Activated CD4-positive, alpha-beta T cell treated with anti-CD3 and anti-CD28 coated beads, Interleukin-2, amount 50 U/mL, for 16 hours (primary cell): Measurements from ENCODE around the gene PPP2R5C.
A peak's percentile ranks its signal among the peaks of the same experiment; 100 is the strongest.

Source experiments
- DNase-seq: peaks from one replicate; pipeline ENCODE4 v3.0.0-alpha.2; 2020

The PPP2R5C gene

DNA sequence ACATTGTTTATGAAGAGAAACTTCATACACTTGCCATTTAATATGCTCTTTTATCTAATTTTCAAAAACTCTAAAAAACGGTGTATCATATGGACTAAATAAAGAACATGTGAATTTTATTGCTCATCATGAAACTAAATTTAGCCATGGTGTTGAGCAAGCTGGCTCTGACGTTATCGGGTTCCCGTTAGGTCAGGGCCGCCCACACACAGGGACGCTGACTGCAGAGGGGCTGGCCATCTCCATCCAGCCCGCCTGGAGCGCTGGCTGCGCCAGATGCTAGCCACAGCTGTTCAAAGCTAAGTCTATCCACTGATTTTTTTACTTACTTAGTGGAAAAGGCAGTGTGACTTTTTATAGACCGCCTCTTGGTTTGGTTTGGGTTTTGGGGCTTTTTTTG is 166.3 kb downstream of the PPP2R5C start:
- no peak for DNase-seq

DNA sequence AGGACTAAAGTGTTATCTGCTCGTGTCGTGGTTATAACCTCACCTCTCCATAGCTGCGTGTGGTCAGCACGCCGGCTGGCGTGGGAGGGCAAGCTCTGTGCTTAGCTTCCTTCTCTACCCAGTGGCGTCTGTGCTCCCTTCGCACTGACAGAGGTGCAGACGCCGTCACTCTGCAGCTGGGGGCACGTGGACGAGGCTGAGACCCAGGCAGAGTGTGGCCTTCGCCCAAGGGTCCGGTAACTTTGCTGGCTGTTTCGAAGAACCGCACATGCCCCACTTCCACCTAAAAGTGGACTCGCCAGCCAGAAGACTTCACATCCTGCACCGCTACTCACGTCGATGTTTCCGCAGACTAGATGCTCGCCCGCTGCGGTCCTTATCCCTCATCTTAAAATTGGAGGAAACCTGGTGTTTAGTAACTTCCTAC is 166.9 kb downstream of the PPP2R5C start:
- DNase-seq: no peak

DNA sequence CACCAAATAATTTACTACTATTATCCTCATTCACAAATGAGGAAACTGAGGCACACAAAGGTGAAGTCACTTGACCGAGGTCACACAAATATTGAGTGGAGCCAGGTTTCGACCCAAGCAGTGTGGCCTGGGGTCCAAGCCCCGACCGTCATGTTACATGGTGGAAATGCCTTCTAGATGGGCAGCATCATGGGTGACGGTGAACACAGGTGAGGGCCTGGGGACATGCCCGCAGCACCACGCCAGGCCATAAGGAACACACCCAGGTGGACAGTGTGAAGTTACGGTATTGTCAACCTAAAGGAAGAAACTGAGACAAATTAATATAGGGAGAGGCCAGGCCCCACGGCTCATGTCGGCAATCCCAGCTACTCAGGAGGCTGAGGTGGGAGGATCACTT is 167.6 kb downstream of the PPP2R5C start:
- no peak for DNase-seq

DNA sequence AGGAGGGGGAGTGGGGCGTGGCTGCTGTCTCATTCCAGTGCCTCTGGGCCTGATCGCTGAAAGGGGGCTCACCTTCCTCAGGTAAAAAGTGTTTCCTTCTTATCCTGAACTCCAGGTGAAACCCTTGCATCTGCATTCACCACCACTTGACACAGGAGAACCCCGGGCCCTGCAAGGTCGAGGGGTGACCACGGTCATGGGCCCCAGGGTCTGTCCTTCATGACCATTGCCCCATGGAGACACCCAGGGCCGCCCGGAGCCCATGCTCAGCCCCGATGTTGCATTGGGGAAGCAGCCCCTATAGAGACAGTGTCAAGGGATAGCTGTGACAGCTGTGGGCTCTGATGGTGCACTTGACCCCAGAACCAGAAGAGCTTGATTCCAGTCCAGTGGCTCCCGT is 168.4 kb downstream of the PPP2R5C start:
- DNase-seq: no peak

DNA sequence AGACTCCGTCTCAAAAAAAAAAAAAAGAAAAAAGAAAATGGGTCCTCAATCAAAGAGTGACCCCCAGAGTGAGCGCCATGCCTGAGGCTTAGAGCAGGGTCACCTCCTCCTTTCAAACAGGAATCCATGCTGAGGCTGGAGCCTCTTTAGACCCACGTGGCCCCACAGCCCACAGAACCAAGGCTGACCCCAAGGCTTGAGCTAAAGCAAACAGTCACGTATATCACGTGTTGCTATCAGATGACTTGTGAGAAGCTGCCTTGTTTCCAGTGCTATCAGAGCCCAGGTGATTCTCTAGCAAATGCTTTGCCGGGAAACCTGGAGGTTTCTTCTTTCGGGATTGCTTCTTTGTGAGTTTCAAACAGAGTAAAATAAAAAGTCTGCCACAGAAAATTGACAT is 171.2 kb downstream of the PPP2R5C start:
- no peak for DNase-seq

DNA sequence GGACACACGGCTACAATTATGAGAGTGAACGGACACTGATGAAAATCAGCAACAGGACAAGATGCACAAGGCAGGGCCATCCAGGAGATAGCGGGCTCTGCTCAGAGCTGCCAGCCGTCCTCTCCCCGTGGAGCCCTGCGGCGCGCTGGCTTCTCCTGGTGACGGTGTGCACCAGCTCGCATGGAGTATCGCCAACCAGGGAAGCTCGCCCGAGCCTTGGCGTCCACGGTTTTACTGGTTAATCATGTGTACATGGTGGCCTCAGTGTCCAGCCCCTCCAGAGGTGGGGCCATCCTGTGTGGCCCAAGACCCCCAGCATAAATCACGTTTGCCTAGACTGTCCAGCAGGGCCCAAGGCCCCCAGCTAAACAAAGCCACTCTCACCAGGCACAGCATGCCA is 171.7 kb downstream of the PPP2R5C start:
- DNase-seq: no peak

DNA sequence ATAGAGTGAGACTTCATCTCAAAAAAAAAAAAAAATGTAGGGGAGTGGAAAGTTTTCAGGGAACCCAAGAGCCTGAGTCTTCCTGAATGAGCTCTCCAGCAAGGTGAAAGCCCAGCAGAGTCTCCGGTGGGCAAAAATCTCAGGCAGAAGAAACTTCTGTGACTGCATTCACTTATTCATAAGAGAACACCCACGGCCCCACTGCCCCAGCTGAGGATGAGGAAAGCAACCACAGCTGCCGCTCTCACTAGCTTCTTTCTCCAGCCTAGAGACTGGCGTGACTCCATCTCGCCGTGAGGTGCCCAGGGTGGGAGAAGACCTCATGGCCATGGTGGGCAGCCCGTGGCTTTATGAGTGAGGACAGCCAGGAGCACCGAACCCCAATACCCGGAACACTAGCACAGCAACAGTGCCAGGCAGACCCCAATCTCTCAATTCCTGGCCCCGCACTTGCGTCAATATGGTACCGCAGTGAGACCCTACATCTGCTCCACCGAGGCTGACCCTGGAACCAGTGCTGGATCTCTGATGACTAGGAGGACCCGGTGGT is 173.2 kb downstream of the PPP2R5C start:
- DNase-seq: no peak

DNA sequence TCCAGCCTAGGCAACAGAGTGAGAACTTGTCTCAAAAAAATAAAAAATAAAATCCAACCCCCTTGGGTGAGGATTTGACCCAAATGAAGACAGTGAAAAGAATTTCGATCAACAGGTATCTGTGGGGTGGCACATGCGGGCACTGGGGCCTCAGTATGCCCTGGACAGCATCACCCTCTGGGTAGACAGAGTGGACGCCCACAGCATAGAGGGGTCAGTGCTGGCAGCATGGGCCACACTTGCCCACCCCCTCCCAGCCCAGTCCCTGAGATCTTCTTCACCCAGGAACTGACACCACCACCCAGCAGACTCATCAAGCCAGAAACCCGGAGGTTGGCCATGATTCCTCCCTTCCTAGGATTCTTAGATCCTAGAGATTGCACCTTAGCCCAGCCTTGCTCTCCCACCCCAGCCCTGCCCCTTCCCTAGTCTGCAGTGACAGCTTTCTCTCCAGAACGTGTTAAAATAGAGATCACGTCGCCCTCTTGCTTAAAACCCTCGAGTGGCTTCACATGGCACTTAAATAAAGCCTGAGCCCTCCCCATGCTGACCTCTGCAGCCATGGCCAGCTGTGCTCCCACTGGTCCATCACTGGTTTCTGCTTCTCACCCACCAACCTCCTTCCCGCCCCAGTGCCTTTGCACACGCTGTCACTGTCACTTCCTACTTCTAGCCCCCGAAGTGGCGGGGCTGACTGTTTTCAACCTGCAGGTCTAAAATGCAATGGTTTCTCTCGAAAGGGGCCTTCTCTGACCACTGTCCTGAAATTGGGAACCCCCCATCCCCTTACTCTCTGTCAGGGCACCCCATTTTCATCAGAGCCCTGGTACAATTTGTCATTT is 176.6 kb downstream of the PPP2R5C start:
- no peak for DNase-seq

DNA sequence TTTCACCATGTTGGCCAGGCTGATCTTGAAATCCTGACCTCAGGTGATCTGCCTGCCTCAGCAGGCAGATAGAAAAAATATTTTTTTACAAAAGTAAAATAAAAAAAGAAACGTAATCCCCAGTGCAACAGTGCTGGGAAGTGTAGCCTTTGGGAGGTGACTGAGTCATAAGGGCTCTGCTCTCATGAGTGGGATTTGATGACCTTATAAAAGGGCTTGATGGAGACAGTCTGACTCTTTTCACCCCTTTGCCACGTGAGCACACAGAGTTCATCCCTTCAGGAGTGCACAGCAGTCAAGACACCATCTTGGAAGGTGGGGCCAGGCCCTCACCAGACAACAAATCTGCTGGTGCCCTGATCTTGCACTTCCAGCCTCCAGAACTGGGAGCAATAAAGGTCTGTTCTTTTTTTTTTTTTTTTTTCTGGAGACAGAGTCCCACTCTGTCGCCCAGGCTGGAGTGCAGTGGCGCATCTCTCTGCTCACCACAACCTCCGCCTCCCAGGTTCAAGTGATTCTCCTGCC is 178.2 kb downstream of the PPP2R5C start:
- no peak for DNase-seq

DNA sequence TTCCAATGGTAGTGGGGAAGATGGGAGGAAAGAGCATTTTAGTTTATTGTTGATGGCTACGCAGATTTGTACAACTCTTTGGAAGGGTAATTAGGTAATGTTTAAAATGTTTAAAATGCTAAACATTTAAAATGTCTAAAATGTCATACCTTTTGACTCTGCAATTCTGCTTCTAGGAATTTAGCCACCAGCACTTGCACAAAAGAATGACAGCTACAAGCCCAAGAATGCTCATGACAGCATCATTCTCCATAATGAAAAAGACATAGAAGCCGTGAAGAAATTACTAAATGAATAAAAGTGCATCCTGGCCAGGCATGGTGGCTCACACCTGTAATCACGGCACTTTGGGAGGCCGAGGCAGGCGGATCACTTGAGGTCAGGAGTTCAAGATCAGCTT is 182.9 kb downstream of the PPP2R5C start:
- DNase-seq: no peak

DNA sequence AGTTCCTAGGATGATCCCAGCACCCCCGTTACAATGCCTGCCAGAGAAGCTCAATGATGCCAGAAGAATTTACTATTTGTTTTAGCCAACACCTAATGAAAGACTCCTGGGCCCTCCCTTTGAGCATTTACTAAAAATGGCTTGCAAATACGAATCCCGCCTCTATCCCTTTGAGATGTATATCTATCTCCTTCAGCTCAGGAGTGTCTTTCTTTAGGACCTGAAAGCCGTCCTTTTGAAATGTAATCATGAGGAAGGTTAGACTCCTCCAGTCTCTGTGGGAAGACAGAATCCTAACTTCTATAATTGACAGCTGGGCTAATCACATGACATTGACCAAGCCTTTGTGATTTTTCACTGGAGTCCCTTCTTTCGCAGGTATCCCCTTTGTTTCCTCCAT is 183.7 kb downstream of the PPP2R5C start:
- DNase-seq: no peak

DNA sequence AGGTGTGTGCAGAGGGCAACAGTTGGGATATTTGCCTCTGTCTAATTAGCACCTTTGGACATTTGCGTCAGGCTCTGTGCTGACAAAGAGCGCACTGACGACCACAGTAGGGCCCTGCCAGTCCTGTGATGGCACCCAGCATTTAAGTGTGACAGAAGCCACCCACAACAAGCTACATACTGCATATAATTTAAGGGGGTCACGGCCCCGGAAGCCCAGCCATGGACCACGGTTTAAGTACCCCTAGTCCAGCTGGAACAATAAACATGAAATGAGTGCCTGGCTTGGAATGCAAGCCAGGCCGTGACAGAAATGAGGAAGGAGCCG is 186.0 kb downstream of the PPP2R5C start:
- no peak for DNase-seq

DNA sequence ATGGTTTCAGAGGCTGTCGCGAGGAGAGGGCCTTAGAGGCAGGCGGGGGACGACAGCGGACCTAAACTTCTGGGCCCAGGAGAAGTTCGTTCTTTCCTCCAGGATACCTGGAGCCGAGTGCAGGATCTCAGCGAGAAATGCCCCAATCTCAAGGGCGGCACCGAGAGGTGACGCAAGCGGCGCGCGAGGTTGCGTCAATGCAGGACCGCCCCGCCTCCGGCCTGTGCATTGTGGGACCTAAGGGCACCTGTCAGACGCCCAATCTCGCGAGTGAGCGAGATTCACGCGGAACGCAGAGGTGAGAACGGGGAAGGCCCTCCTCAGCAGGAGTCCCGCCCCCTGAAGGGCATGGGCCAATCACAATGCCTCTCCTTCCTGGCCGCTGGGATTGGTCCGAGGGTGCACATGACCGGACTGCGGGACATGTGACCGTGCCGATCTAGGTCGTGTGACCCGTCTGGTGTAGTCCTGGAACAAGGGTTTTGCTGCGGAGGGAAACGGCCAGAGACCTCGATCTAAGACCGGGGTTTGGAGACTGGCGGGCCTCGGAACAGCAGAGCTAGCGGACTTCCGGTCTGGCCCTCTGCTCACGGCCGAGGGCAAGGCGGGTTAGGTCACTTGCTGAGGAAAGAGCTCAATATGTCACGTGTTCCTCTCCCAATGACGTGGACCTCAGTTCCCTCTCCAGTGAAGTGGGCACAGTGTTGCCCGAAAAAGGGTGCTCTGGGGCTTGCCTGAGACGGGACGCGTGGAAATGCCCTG is 186.6 kb downstream of the PPP2R5C start:
- peak; percentile 100 for DNase-seq

DNA sequence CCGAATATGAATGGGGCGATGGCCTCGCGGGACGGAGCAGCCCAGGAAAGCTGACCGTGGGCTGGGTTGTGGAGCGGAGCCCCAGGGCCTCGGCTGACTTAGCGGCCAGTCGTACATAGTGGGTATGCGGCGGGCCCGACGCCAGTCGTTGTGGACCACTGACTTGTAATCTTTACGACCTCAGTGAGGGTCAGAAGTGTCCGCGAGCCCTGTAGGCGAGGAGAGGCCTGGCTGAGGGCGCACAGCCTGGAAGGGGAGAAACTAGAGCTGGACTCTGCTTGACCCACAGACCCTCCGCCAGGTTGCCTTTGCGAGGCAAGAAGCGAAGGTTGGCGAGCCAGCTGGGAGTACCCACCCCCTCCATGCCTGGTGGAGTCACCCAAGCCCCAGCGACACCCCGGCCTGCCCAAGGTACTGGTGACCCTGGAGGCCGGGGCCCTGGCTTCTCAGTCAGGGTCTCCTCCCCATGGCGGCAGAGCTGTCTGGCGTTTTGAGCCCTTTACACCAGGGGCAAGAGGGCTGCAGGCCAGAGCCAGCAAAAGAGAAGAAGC is 187.2 kb downstream of the PPP2R5C start:
- DNase-seq: no peak

DNA sequence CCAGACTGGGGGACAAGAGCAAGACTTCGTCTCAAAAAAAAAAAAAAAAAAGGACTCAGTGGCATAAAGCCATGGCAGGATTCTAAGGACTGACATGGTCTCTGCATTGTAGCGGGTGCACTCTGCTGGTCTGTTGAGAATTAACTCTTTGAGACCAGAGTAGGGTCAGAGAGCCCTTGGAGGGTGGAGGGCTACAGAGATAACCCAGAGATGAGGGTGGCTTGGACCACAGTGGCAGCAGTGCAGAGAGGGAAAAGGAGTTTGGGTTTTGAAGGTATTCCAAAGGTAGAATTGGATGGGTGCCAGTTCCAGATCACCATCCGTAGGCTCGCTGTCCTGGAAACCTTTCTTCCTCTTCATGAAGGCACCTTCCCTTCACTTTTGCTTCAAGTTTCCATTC is 188.6 kb downstream of the PPP2R5C start:
- DNase-seq: no peak

DNA sequence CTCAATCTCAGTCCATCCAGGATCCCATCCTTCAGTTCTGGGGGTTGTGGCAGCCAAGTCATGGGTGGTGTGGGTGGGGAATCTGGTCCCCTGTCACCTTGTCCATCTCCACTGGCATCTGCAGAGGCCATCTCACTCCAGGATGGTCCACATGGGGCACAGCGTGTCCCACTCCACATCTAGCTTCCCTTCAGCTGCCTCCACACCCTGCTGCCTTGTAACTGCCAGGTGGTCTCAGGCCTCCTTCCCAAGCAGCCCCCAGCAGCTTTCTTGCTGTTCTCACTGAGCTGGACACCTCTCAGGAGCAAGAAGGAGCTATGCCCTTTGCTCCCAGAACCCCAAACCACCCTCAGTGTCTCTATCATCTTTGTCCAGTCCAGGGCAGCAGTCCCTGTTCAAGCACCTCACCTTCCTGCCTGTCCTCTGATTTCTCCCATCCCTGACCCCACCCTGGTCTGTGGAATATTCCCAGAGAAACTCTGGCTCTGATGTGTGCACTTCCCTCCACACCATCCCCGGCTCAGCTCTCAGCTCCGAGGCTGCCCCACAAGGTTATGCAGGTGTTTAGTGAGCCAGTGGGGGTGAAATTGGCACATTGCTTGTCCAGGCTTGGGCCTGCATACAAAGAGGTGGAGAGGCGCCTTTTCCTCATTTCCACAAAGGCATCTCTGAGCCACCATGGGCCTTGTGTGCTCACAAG is 189.2 kb downstream of the PPP2R5C start:
- no peak for DNase-seq

DNA sequence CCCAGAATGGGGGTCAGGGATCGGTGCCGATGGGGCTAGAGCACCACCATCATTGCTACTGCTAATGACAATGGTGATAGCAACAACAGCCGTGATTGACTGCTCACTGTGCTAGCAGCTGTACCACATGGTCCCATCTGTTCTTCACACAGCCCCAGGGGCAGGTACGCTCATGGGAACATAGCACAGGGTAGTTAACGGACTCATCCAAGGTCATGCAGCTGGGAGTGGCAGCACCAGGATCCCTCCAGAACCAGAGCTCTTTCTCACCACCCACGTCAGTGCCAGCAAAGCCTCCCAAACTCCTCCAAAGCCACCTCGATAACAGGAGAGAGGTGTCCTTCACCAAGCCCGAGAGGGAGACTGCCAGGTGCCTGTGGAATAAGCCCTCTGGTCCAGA is 191.6 kb downstream of the PPP2R5C start:
- DNase-seq: no peak

DNA sequence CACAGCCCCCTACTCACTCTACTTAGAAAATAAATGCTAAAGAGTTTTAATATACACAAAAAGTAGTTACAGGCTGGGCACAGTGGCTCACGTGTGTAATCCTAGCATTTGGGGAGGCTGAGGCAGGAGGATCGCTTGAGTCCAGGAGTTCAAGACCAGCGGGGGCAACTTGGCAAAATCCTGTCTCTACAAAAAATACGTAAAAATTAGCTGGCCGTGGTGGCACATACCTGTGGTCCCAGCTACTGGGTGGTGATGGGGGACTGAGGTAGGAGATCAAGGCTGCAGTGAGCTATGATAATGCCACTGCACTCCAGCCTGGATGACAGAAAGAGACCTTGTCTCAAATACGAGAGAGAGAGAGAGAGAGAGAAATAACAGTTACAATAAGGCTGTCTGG is 193.0 kb downstream of the PPP2R5C start:
- no peak for DNase-seq

DNA sequence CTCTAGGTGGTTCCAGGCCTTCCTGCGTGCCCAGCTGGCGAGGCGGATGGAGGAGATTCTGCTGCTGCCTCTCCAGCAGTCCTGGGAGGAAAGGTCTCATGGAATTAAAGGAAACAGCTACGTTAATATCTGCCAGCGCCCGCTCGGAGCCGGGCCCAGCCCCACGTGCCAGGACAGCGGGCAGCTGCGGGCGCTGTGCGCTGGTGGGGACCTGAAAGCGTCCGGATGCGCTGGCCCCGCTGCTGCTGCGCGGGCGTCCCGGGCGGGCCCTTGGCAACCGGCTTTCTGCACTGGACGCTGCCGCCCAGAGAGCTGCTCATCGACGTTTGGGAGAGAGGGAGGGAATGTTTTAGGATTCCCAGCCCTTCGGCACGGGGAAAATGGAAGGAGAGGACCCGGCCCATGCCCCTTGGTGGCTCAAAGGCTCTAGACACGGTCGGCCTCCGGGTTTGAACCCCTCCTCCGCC is 194.2 kb downstream of the PPP2R5C start:
- DNase-seq: no peak

DNA sequence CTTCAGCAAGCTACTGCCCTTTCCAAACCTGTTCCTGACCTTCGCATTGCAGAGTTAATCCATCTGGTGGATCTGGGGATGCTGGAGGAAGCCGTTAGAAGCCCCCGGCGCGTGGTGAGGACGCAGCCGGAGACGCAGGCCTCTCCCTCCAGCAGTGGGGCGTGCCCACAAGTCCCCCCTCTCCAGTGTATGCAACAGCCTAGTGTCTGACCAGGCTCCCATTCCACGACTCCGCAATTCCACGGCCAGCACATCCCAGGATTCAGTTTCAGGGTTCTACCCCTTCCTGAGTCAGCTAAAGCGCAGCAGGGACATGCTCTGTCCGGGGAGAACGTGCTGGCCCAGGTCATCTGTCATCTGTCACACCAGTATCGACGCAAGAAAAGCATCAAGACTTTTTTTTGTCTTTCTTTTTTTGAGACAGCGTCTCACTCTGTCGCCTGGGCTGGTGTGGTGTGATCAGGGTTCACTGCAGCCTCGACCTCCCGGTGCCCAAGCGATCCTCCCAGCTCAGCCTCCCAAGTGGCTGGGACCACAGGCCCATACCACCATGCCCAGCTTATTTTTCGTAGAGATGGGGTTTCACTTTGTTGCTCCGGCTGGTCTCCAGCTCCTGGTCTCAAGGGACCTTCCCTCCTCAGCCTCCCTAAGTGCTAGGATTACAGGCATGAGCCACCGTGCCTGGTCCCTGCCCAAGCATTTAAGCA is 194.8 kb downstream of the PPP2R5C start:
- no peak for DNase-seq

DNA sequence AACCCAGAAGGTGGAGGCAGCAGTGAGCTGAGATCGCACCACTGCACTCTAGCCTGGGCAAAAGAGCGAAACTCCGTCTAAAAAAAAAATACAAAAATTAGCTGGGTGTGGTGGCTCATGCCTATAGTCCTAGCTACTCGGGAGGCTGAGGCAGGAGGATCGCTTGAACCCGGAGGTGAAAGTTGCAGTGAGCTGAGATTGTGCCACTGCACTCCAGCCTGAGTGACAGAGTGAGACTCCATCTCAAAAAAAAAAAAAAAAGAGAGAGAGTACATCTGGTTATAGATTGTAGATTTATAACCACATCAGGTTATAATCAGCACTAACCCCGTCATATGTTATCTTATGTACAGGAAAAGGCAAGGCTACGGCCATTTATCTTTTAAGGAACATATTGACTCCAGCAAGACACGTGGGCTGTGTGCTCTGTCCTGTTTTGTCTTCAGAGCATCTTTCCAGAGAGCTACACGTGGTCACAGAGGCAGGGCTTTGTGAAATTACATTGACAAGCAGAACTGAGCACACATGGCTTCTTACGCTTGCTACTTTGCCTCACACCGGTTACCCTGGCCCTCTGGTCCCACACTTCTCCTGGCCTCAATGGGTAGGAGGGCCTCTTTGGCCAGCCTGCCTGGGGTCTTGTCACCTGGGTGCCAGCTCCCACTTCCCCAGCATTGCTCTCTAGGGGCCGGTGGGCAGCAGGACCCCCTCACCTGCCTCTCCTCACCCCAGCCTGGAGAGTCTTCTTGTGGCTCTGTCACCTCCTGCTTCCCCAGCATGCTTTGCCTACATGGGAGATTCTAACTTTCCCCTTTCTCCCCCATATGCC is 196.1 kb downstream of the PPP2R5C start:
- no peak for DNase-seq
